GM21381 (cell line): ENCODE measurements around the gene ZBED2.
"Not testable (repeated sequence)": the region's sequence is repeated elsewhere in the genome, so short reads cannot be mapped to it uniquely, and the experiment has no call there.

Experiments
- ATAC-seq: cut with Tn5 transposase; IDR thresholded peaks from one replicate; pipeline ENCODE4 v1.9.1; 2021; ENCODE audit warnings: mild to moderate bottlenecking, moderate library complexity; ENCODE audit not compliant: unreplicated experiment

ZBED2 gene

GRCh38 chr3:111595232-111595631 is at the start of gene ZBED2:
Gene ZBED2, minus strand, starts transcription at chr3:111595346. Its CDS starts 1,145 bp downstream, at chr3:111594201.
- ATAC-seq: peak; percentile 36

- ATAC-seq: no peak
Observed at GRCh38 chr3:111639316-111639715, 44.2 kb upstream of the ZBED2 start.

GRCh38 chr3:111636366-111636885 is 41.3 kb upstream of the ZBED2 start:
- ATAC-seq: no peak

GRCh38 chr3:111635403-111635802 is 40.3 kb upstream of the ZBED2 start:
- ATAC-seq: no peak

- not testable (repeated sequence) for ATAC-seq
Observed at GRCh38 chr3:111630638-111631037, 35.5 kb upstream of the ZBED2 start.

GRCh38 chr3:111629018-111629417 is 33.9 kb upstream of the ZBED2 start:
- not testable (repeated sequence) for ATAC-seq

GRCh38 chr3:111627092-111627491 is 31.9 kb upstream of the ZBED2 start:
- no peak for ATAC-seq

- no peak for ATAC-seq
Observed at GRCh38 chr3:111621535-111621934, 26.4 kb upstream of the ZBED2 start.

- ATAC-seq: no peak
Observed at GRCh38 chr3:111619833-111620232, 24.7 kb upstream of the ZBED2 start.

GRCh38 chr3:111618945-111619344 is 23.8 kb upstream of the ZBED2 start:
- no peak for ATAC-seq

GRCh38 chr3:111617912-111618601 is 22.9 kb upstream of the ZBED2 start:
- no peak for ATAC-seq

GRCh38 chr3:111617406-111617805 is 22.3 kb upstream of the ZBED2 start:
- ATAC-seq: no peak

- peak; percentile 88 for ATAC-seq
Observed at GRCh38 chr3:111616417-111617105, 21.4 kb upstream of the ZBED2 start.

- no peak for ATAC-seq
Observed at GRCh38 chr3:111615880-111616279, 20.7 kb upstream of the ZBED2 start.

GRCh38 chr3:111613294-111613693 is 18.1 kb upstream of the ZBED2 start:
- ATAC-seq: no peak

- peak; percentile 10 for ATAC-seq
Observed at GRCh38 chr3:111610612-111611054, 15.5 kb upstream of the ZBED2 start.

- ATAC-seq: peak; percentile 83
Observed at GRCh38 chr3:111610189-111610588, 15.0 kb upstream of the ZBED2 start.

- no peak for ATAC-seq
Observed at GRCh38 chr3:111609700-111610099, 14.6 kb upstream of the ZBED2 start.

- ATAC-seq: peak; percentile 48
Observed at GRCh38 chr3:111608383-111608782, 13.2 kb upstream of the ZBED2 start.

GRCh38 chr3:111607240-111607920 is 12.2 kb upstream of the ZBED2 start:
- ATAC-seq: no peak

- ATAC-seq: no peak
Observed at GRCh38 chr3:111605493-111605892, 10.3 kb upstream of the ZBED2 start.

- ATAC-seq: no peak
Observed at GRCh38 chr3:111605018-111605417, 9.9 kb upstream of the ZBED2 start.
